Bronchus fibroblast of lung (primary cell): ENCODE data around the gene C1orf87. TPM values are rescaled to one million over a fixed set of nuclear protein-coding genes. Genes with fewer than 3 reads are reported as not detected.

Experiments
- total RNA-seq: library from RNA; depleted of rRNA; stranded (reverse); fragments of >200 nt; gene quantifications from 2 replicates; pipeline ENCODE4 v1.2.3, GENCODE V29; 2015

Gene C1orf87
- under 0.01 TPM in 1 of 2 replicates, not detected in the other for total RNA-seq

GRCh38 chr1:60073605-60074278 is at the start of gene C1orf87:
C1orf87 (minus strand) TSS chr1:60073770; CDS start chr1:60072643, 1,127 bp downstream.

Other genes starting within 250 kb of the C1orf87 start
- gene CYP2J2, start 147.0 kb downstream of the C1orf87 start, total RNA-seq, result 0.15 and 0.50 TPM in 2 replicates